GM12891 (cell line): Measurements from ENCODE around the gene GRIN2C.

Source experiments
- DNase-seq: peaks from one replicate; pipeline ENCODE4 v3.0.0; 2011; ENCODE audit warnings: low spot score; ENCODE audit not compliant: insufficient read length
- FAIRE-seq: peaks from 2 replicates; lab custom pipeline; 2011; peaks lifted over from hg19 to GRCh38; lab: Jason Lieb, UNC
- PAX5 ChIP-seq: IDR thresholded peaks from 2 replicates; pipeline ENCODE4 v1.6.1; 2011; ENCODE audit warnings: low read length, moderate library complexity, mild to moderate bottlenecking; ENCODE audit not compliant: insufficient read depth, severe bottlenecking
- POLR2A ChIP-seq: IDR thresholded peaks from 2 replicates; pipeline ENCODE4 v1.6.1; 2011; ENCODE audit warnings: low read depth, low read length, control low read depth
- POLR2AphosphoS5 ChIP-seq: IDR thresholded peaks from 2 replicates; pipeline ENCODE4 v1.6.1; 2011; ENCODE audit warnings: low read depth, low read length, control low read depth
- POU2F2 ChIP-seq: IDR thresholded peaks from 2 replicates; pipeline ENCODE4 v1.6.1; 2011; ENCODE audit warnings: low read depth, mild to moderate bottlenecking, control low read depth, low read length, moderate library complexity
- SPI1 ChIP-seq: IDR thresholded peaks from 2 replicates; pipeline ENCODE4 v1.6.1; 2011; ENCODE audit warnings: low read depth, low read length, control low read depth
- TAF1 ChIP-seq: IDR thresholded peaks from 2 replicates; pipeline ENCODE4 v1.6.1; 2011; ENCODE audit warnings: low read depth, low read length, control low read depth

GRIN2C gene

GRCh38 chr17:74848656-74849399, 10.9 kb downstream of the GRIN2C start:
- DNase-seq (no peak), FAIRE-seq (no peak)
- no peak for TF ChIP-seq POLR2A
- TF ChIP-seq TAF1: no peak
- no peak for TF ChIP-seq POLR2AphosphoS5
- no peak for TF ChIP-seq POU2F2
- no peak for TF ChIP-seq PAX5
- no peak for TF ChIP-seq SPI1

GRCh38 chr17:74846621-74847020, 13.1 kb downstream of the GRIN2C start:
- DNase-seq (no peak), FAIRE-seq (no peak)
- no peak for TF ChIP-seq POLR2A

GRCh38 chr17:74843352-74843627, 16.4 kb downstream of the GRIN2C start:
- no peak for TF ChIP-seq POU2F2
- TF ChIP-seq PAX5: no peak
- no peak for TF ChIP-seq POLR2AphosphoS5
- TF ChIP-seq TAF1: no peak
- no peak for TF ChIP-seq POLR2A
- FAIRE-seq: no peak
- DNase-seq: no peak

- FAIRE-seq (no peak), DNase-seq (peak; percentile 68)
- TF ChIP-seq SPI1: no peak
- TF ChIP-seq PAX5: peak; percentile 85
Measured at GRCh38 chr17:74842599-74843351, 16.9 kb downstream of the GRIN2C start.

GRCh38 chr17:74842146-74842598, 17.5 kb downstream of the GRIN2C start:
- FAIRE-seq (no peak), DNase-seq (no peak)
- TF ChIP-seq POU2F2 (no peak), POLR2AphosphoS5 (no peak)

- FAIRE-seq (peak; percentile 40), DNase-seq (no peak)
- TF ChIP-seq TAF1 (no peak), SPI1 (peak; percentile 63)
Measured at GRCh38 chr17:74840989-74841666, 18.6 kb downstream of the GRIN2C start.

GRCh38 chr17:74839990-74840852, 19.5 kb downstream of the GRIN2C start:
- no peak for TF ChIP-seq SPI1
- TF ChIP-seq TAF1: no peak
- DNase-seq (no peak), FAIRE-seq (no peak)

- DNase-seq (no peak), FAIRE-seq (no peak)
- no peak for TF ChIP-seq POLR2AphosphoS5
- TF ChIP-seq SPI1: no peak
- no peak for TF ChIP-seq POLR2A
- TF ChIP-seq PAX5: no peak
- no peak for TF ChIP-seq POU2F2
- no peak for TF ChIP-seq TAF1
Measured at GRCh38 chr17:74838274-74838673, 21.4 kb downstream of the GRIN2C start.

GRCh38 chr17:74836691-74837467, 22.8 kb downstream of the GRIN2C start:
- FAIRE-seq (no peak), DNase-seq (no peak)
- TF ChIP-seq POU2F2 (no peak), PAX5 (no peak), POLR2A (no peak), POLR2AphosphoS5 (no peak), TAF1 (no peak), SPI1 (no peak)
